ENCODE measurements around the gene ZBTB7C.

GRCh38 chr18:48397021-48397420, 12.2 kb downstream of the ZBTB7C start:
- TF ChIP-seq POLR2A (IDR thresholded peaks at IDR 0.05) (no peak), CTCF (IDR thresholded peaks at IDR 0.05) (no peak), EP300 (IDR thresholded peaks at IDR 0.05) (no peak)
